Smooth muscle cell (in vitro differentiated cells): ENCODE data around the gene OPCML. TPM values are rescaled to one million over a fixed set of nuclear protein-coding genes. Genes with fewer than 3 reads are reported as not detected.

Experiments
- DNase-seq: peaks from one replicate; lab custom pipeline; 2025; ENCODE audit not compliant: unreplicated experiment; lab: John Stamatoyannopoulos, UW
- H2AFZ ChIP-seq: fragments of 200-600 bp; sonication (generic); 2 replicates; pipeline ENCODE4 v1.6.0; 2016; ENCODE audit warnings: antibody characterized with exemption, low read depth, mild to moderate bottlenecking
- H3F3A ChIP-seq: fragments of 200-600 bp; sonication (generic); 2 replicates; pipeline ENCODE4 v1.6.0; 2017; ENCODE audit warnings: antibody characterized with exemption, low read depth
- H3K27ac ChIP-seq: fragments of 200-600 bp; sonication (generic); 2 replicates; pipeline ENCODE4 v1.5.1; 2016; ENCODE audit warnings: low read depth, mild to moderate bottlenecking
- H3K27me3 ChIP-seq: fragments of 200-600 bp; sonication (generic); 2 replicates; pipeline ENCODE4 v1.6.1; 2016; ENCODE audit warnings: low read depth, mild to moderate bottlenecking
- H3K36me3 ChIP-seq: fragments of 200-600 bp; sonication (generic); 2 replicates; pipeline ENCODE4 v1.5.1; 2016; ENCODE audit warnings: low read depth
- H3K4me1 ChIP-seq: fragments of 200-600 bp; sonication (generic); 2 replicates; pipeline ENCODE4 v1.5.1; 2016; ENCODE audit warnings: low read depth
- H3K4me2 ChIP-seq: fragments of 200-600 bp; sonication (generic); 2 replicates; pipeline ENCODE4 v1.6.0; 2016; ENCODE audit warnings: mild to moderate bottlenecking
- H3K4me3 ChIP-seq: fragments of 200-600 bp; sonication (generic); 2 replicates; pipeline ENCODE4 v1.5.1; 2016; ENCODE audit warnings: mild to moderate bottlenecking
- H3K79me2 ChIP-seq: fragments of 200-600 bp; sonication (generic); 2 replicates; pipeline ENCODE4 v1.6.0; 2016; ENCODE audit warnings: low read depth, mild to moderate bottlenecking
- H3K9ac ChIP-seq: fragments of 200-600 bp; sonication (generic); 2 replicates; pipeline ENCODE4 v1.6.0; 2016; ENCODE audit warnings: low read depth
- H3K9me3 ChIP-seq: fragments of 200-600 bp; sonication (generic); replicated peaks from 2 replicates; pipeline ENCODE4 v1.5.1; 2016; ENCODE audit warnings: low read depth
- H4K20me1 ChIP-seq: fragments of 200-600 bp; sonication (generic); 2 replicates; pipeline ENCODE4 v1.6.0; 2016; ENCODE audit warnings: low read depth
- WGBS: methylation state at CpG from one replicate; pipeline ENCODE4 v1.1.7; 2016; ENCODE audit warnings: low lambda C conversion rate; 5-methylcytosine and 5-hydroxymethylcytosine counted together
- polyA plus RNA-seq: library from polyadenylated mRNA; unstranded; fragments of >200 nt; fragmentation: Nextera tagmentation; extraction: Ambion mirVana; gene quantifications from 2 replicates; pipeline ENCODE4 v1.2.1, GENCODE V29; 2016
- total RNA-seq: library from RNA; depleted of rRNA; stranded (reverse); fragments of >200 nt; gene quantifications from 2 replicates; pipeline ENCODE4 v1.2.3, GENCODE V29; 2014
- TF ChIP-seq, protein P1 (sequence below): fragments of 200-600 bp; sonication (generic); IDR thresholded peaks from 2 replicates; pipeline ENCODE4 v1.5.1; 2017; ENCODE audit warnings: borderline replicate concordance, mild to moderate bottlenecking, antibody characterized with exemption; ENCODE audit not compliant: insufficient read depth, poor library complexity, severe bottlenecking

Gene OPCML
- total and polyA plus RNA-seq, 2 experiments from 2014 or later, result 0.42 to 0.58 TPM

DNA sequence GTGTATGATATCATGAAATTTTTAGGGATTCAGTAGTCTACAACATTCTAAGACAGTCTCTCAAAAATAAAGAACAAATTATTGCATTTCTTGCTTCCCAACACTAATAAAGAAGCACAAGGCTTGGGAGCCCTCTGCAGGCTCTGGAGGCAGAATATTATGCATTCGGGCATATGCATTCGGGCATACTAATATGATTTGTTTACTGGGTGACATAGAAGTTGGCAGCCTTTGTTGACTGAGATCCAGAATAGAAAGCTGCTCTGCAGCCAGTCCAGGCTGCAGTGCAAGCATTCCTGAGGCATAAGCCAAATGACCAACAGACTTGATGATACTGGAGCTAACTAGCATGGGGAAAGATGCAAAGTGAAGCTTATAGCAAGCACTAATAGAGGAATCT, 945.5 kb downstream of the OPCML start:
- TF ChIP-seq, protein P1, sequence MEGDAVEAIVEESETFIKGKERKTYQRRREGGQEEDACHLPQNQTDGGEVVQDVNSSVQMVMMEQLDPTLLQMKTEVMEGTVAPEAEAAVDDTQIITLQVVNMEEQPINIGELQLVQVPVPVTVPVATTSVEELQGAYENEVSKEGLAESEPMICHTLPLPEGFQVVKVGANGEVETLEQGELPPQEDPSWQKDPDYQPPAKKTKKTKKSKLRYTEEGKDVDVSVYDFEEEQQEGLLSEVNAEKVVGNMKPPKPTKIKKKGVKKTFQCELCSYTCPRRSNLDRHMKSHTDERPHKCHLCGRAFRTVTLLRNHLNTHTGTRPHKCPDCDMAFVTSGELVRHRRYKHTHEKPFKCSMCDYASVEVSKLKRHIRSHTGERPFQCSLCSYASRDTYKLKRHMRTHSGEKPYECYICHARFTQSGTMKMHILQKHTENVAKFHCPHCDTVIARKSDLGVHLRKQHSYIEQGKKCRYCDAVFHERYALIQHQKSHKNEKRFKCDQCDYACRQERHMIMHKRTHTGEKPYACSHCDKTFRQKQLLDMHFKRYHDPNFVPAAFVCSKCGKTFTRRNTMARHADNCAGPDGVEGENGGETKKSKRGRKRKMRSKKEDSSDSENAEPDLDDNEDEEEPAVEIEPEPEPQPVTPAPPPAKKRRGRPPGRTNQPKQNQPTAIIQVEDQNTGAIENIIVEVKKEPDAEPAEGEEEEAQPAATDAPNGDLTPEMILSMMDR, result no peak
- H3K79me2 ChIP-seq, result no peaks in the 10 kb centered on the region
- no peaks in the 10 kb centered on the region for H4K20me1 ChIP-seq
- 94% methylated on average over 2 of the region's 2 CpGs for WGBS
- no peak overlapping the region for H3K4me3 ChIP-seq
- H2AFZ ChIP-seq, result no peak overlapping the region
- H3K9ac ChIP-seq, result no peak overlapping the region
- H3K27ac ChIP-seq, result no peak overlapping the region
- H3K4me2 ChIP-seq, result no peak overlapping the region
- H3K36me3 ChIP-seq, result no peaks in the 10 kb centered on the region
- no peaks in the 10 kb centered on the region for H3K9me3 ChIP-seq
- H3F3A ChIP-seq, result no peaks in the 10 kb centered on the region
- H3K27me3 ChIP-seq, result no peaks in the 10 kb centered on the region
- no peak for DNase-seq
- H3K4me1 ChIP-seq, result no peaks in the 10 kb centered on the region

DNA sequence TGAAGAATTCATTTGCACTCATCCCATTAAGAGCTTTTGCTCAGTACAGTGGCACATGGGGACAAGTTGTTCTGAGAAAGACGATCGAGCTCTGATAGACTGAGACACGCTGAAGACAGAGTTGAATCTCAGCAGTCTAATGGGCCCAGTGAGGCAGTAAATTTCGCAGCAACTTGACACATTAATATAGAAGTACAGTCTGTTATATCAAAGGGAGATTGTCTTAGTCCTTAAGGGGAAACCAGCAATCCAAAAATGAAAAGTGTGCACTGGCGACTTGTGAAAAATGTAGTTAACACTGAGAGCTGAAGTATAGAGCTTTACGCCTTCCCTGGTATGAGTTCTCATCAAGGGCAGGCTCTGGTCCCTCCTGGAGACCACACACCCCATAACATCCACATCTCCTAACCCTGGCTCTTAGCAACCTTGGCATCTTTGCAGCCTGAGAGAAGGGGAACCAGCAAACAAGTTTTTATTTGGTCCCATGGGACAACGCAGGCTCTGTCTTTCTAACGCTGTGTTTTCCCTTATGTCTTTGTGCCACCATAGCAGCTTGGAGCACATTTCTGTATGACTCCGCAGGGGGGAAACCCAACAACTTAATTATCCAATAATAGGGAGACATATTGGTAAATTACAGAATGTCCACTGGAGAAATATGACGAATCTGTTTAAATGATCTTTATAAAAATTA, 952.5 kb downstream of the OPCML start:
- peaks cover 3% of the 10 kb centered on the region for H3K4me1 ChIP-seq
- no peaks in the 10 kb centered on the region for H3K9me3 ChIP-seq
- H3K79me2 ChIP-seq, result no peaks in the 10 kb centered on the region
- no peak overlapping the region for H3K27ac ChIP-seq
- WGBS, result 91% methylated on average over 10 of the region's 10 CpGs
- H2AFZ ChIP-seq, result no peak overlapping the region
- no peak for DNase-seq
- H3K36me3 ChIP-seq, result peaks cover 3% of the 10 kb centered on the region
- no peak overlapping the region for H3K4me2 ChIP-seq
- no peaks in the 10 kb centered on the region for H3F3A ChIP-seq
- no peaks in the 10 kb centered on the region for H3K27me3 ChIP-seq
- no peak overlapping the region for H3K4me3 ChIP-seq
- H4K20me1 ChIP-seq, result no peaks in the 10 kb centered on the region
- no peak overlapping the region for H3K9ac ChIP-seq
- TF ChIP-seq, protein P1, result no peak

DNA sequence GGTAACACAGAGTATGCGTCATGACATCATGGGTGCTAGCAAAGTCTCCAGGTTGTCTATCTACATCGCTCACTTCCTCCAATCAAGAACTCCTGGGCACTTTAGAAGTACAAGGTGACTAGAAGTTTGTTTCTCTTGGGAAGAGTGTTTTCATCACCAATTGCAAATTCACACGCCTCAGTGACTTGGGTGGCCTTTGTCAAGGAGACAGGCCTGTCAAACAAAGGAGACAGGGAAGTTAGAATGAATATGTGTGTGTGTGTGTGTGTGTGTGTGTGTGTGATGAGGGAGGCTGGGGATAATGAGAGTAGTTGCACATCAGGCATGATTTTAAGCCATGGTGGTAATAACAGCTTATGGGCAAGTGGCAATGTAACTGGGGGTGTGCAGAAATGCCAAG, 953.2 kb downstream of the OPCML start:
- no peak overlapping the region for H3K27ac ChIP-seq
- DNase-seq, result no peak
- H3K79me2 ChIP-seq, result no peaks in the 10 kb centered on the region
- H3K9ac ChIP-seq, result no peak overlapping the region
- no peaks in the 10 kb centered on the region for H3K27me3 ChIP-seq
- no peaks in the 10 kb centered on the region for H3K9me3 ChIP-seq
- H3K4me1 ChIP-seq, result peaks cover 3% of the 10 kb centered on the region
- WGBS, result 97% methylated on average over 3 of the region's 3 CpGs
- TF ChIP-seq, protein P1, result no peak
- H3F3A ChIP-seq, result no peaks in the 10 kb centered on the region
- no peak overlapping the region for H3K4me2 ChIP-seq
- no peak overlapping the region for H2AFZ ChIP-seq
- no peak overlapping the region for H3K4me3 ChIP-seq
- H4K20me1 ChIP-seq, result no peaks in the 10 kb centered on the region
- H3K36me3 ChIP-seq, result peaks cover 3% of the 10 kb centered on the region

DNA sequence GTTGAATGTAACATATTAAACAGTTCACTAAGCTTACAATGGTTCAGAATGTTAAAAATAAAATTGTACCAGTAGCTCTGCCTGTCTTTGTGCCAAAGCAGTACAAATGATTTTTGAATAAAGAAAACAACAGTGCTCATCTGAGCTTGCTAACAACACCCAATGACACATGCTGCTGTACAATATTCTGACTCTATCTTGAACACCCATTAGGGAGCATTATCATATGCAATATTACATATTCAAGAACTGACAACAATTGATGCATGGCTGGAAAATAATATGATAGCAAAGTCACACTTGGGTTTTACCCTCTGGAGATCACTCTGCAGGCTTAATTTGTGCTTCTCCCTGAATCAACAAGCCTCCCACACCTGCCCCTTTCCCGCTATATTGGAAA, 953.7 kb downstream of the OPCML start:
- TF ChIP-seq, protein P1, result no peak
- WGBS, result 100% methylated on average over 1 of the region's 1 CpG
- Histone ChIP-seq H3K9ac (no peak overlapping the region), H3K4me2 (no peak overlapping the region), H3K27ac (no peak overlapping the region), H3F3A (no peaks in the 10 kb centered on the region), H2AFZ (no peak overlapping the region), H3K27me3 (no peaks in the 10 kb centered on the region), H3K4me1 (peaks cover 3% of the 10 kb centered on the region), H3K4me3 (no peak overlapping the region), H3K79me2 (no peaks in the 10 kb centered on the region), H3K9me3 (no peaks in the 10 kb centered on the region), H4K20me1 (no peaks in the 10 kb centered on the region), H3K36me3 (peaks cover 3% of the 10 kb centered on the region)
- DNase-seq, result no peak
